ENCODE results near the gene QRICH1.

The QRICH1 gene

GRCh38 chr3:49122886-49123545, 29.1 kb upstream of the QRICH1 start:
- H3K4me3 ChIP-seq (ENCODE audit: low read depth, low read length): no peak overlapping the region
- no peak for TF ChIP-seq CTCF (IDR thresholded peaks at IDR 0.05; ENCODE audit: low read depth, low read length)

DNA sequence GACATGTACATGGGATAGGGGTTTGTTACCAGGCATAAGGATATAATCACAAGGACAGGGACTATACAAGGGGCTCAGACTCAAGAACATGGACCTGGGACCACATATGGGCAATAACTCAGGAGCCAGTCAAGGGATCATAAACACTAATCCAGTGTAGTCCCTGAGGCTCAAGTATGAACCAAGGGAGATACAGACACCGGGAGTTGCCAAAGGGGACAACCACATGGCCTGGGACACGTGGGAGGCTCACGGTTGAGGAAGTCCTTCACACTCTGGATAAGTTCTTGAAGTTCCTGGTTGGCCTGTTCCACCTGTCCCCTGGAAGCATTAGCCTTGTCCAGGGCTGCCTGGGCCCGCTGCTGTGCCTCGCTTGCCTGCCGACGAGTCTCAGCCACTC, 28.6 kb upstream of the QRICH1 start:
- no peak for TF ChIP-seq CTCF (IDR thresholded peaks at IDR 0.05; ENCODE audit: low read depth, low read length)
- no peak overlapping the region for H3K4me3 ChIP-seq (ENCODE audit: low read depth, low read length)

- no peak overlapping the region for H3K4me3 ChIP-seq (ENCODE audit: low read depth, low read length)
- no peak for TF ChIP-seq CTCF (IDR thresholded peaks at IDR 0.05; ENCODE audit: low read depth, low read length)
Observed at GRCh38 chr3:49122022-49122421, 28.2 kb upstream of the QRICH1 start.

DNA sequence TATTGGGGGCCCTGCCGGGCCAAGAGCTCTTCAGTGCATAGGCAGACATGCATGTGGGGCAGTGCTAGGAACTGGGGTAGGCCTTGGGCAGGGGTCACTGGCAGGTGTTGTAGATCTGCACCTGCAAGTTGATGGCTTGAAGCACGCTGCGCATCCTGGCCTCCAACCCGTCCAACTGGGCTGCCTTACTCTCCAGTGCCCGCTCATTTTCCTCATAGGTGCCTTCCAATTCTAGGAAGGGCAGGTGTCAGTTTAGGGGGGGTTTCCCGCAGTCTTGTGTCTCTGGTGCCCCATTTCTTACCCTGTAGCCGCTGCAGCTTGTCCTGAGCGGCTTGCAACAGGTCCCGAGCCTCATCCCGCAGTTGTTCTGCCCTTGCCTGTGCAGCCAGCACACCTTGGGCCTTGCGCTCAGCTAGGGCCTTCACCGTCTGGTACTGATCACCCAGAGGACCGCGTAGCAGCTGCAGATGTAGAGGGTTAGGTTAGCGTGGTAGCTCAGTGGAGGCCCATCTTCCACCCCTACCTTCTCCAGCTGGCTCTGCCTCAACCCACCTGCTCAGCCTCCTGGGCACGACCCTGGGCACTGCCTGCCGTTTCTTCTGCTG, 27.4 kb upstream of the QRICH1 start:
- peak overlapping the region; percentile 91 for H3K4me3 ChIP-seq (ENCODE audit: low read depth, low read length)
- TF ChIP-seq CTCF (IDR thresholded peaks at IDR 0.05; ENCODE audit: low read depth, low read length): no peak

- peak within 1 kb of the TSS; percentile 91 for H3K4me3 ChIP-seq (ENCODE audit: low read depth, low read length)
- TF ChIP-seq CTCF (IDR thresholded peaks at IDR 0.05; ENCODE audit: low read depth, low read length): no peak
Observed at GRCh38 chr3:49120438-49121131, 26.7 kb upstream of the QRICH1 start, which contains the start of gene USP19. USP19 (minus strand) TSS chr3:49120823; CDS start chr3:49119145, 1,678 bp downstream.

DNA sequence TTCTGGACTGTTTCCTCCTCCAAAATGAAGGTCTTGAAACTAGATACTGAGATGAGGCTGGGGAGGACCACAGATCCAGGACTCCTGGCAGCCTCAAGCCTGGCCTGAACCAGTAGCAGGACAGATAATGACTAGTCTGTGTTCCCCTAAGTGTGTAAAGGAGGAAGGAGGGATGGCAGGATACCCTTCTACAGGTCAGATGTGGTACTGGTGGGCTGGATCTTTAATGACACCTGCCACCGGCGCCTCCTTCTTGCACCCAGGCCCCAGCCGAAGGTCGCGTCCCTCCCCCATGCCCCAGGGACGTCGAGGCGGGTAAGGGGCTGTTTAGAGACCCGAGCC, 26.2 kb upstream of the QRICH1 start:
- TF ChIP-seq CTCF (IDR thresholded peaks at IDR 0.05; ENCODE audit: low read depth, low read length): no peak
- H3K4me3 ChIP-seq (ENCODE audit: low read depth, low read length): peak overlapping the region; percentile 91

- TF ChIP-seq CTCF (IDR thresholded peaks at IDR 0.05; ENCODE audit: low read depth, low read length): no peak
Observed at GRCh38 chr3:49119439-49119838, 25.6 kb upstream of the QRICH1 start.

More at GRCh38 chr3:49119439-49119838, 25.6 kb upstream of the QRICH1 start:
- H3K4me3 ChIP-seq (ENCODE audit: low read depth, low read length): peak overlapping the region; percentile 91

All from WI38 (cell line).